ENCODE results near the gene ZDHHC8. TPM values are rescaled to one million over a fixed set of nuclear protein-coding genes. Genes with fewer than 3 reads are reported as not detected.
"Not testable (repeated sequence)": the region's sequence is repeated elsewhere in the genome, so short reads cannot be mapped to it uniquely, and the experiment has no call there.

Gene ZDHHC8
- total RNA-seq, 1 donor from 2014 or later: 8.4 TPM

DNA sequence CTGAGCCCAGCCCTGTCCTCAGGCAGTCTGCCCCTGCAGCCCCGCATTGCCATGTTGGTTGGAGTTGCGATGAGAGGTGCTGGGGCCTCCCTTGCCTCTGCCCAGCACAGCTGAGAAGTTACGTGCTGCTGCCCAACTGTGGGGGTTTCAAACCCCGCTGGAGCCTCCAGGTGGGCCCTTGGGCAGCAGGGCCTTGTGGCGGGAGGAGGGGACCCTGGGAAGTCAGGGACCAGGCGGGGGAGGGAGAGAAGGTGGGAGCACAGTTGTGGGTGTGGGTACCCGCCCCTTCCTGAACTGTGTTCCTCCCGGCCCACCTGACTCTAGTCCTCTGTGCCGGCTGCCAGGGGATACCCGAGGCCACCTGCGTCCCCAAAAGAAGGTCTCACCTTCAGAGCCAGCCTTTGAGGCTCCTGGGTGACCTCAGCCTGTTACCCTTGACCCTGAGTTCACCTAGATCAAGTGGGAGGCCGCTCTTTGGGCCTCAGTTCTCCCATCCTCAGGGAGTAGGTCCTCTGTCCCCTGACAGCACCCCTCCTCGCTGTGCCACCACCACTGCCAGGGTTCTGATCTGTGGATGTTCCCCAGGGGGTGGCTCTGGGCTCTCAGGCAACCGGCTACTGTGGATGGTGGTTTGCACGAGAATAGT is 26.9 kb downstream of the ZDHHC8 start:
- no peak for DNase-seq

DNA sequence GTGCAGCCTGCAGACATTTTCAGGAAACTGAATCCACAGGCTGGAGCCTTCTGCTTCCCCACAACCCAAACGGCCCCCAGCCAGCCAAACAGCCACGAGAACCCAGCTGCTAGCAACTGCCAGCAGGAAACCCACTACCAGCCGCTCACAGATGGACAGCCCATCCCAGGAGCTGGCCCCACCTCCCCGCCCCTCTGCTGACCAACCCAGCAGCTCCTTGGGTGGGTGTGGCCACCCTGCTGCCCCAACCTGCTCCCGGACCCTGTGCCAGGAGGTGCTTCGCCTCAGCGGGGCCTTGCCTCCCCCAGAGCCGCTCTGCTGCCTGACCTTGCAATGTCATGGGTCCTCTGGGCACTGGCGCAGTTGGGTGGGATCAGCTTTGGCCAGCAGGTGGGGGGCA is 27.5 kb downstream of the ZDHHC8 start:
- DNase-seq: no peak

DNA sequence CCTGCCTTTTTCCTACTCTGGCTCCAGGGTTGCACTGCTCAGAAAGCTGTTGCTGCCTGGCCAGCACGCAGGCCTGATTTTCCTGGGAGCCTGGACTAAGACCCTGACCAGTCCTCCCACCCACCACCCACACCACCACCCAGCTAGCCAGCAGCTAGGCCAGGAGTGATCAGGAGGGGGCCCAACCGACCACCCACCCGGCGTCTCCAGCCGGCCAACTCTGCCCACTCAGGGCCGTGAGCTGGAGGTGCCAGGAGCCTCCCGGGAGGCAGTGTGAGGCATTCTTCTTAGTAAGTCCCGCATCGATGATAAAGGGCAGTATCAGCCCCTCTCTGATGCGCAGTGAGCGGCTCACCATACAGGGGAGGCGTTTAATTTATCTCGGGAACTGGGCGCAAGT is 27.9 kb downstream of the ZDHHC8 start:
- DNase-seq: not testable (repeated sequence)

DNA sequence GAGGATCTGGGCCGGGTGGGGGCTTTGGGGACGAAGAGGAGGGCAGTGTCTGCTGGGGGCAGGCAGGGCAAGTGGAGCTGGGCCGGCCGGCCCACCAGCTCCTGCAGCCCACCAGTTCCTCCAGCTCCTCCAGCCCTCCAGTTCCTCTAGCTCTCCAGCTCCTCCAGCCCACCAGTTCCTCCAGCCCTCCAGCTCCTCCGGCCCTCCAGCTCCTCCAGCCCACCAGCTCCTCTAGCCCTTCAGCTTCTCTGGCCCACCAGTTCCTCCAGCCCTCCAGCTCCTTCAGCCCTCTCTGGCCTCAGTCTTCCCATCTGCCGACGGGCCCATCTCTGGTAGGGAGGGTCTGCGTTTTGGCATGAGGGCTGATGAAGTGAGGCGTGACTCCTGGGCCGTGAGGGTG is 28.4 kb downstream of the ZDHHC8 start:
- no peak for DNase-seq

DNA sequence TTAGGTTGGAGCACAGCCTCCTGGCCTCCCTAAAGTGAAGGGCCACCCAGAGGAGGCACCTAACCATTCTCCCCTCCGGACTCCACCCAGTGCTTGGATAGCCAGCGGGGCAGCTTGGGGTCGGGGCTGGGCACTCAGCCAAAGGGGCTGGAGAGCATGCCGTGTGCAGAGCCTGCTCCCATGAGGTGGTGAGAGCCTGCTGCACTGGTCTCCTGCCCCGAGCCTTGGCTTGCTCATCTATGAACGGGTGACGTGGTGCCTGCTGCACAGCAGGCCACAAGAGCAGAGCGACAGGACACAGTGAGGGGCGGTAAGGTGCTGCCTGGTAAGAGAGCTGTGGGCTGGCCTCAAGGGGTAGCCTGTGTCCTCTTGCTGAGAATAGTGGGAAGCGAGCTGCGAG is 33.3 kb downstream of the ZDHHC8 start:
- DNase-seq: no peak

DNA sequence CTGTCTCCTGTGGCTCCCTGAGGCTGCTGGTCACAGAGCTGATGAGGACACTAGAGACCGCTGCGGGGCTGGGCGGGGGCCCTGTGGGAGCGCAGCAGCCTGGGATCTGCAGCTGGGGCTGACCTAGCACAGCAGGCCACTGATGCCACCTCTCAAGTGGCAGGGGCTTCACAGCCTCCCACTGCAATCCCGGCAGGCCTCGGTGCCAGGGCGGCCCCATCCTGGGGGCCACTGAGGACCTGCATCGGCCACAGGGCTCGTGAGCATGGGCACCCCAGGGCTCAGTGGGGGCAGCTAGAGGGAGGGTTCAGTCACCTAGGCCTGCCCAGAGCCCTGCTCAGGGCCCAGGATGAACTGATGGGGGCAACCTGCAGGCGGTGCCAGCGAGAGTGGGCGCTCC is 33.8 kb downstream of the ZDHHC8 start:
- DNase-seq: no peak

DNA sequence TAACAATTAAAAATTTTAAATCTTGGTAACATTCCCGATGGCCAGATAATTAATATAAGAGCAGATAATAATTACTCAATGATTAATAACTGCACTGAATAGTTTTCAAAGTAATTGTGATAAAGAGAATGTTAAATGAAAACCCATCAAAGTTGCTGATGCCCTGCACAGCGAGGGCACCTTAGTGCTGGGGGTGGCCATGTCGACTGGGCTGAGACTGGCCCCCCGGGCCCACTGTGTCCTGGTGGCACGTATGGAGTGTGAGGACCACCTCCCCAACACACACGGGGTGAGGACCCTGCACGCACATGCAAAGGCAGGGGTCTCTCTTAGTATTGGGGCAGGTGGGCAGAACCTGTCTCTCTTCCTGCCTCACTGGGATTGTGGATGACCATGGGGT is 34.3 kb downstream of the ZDHHC8 start:
- DNase-seq: no peak

DNA sequence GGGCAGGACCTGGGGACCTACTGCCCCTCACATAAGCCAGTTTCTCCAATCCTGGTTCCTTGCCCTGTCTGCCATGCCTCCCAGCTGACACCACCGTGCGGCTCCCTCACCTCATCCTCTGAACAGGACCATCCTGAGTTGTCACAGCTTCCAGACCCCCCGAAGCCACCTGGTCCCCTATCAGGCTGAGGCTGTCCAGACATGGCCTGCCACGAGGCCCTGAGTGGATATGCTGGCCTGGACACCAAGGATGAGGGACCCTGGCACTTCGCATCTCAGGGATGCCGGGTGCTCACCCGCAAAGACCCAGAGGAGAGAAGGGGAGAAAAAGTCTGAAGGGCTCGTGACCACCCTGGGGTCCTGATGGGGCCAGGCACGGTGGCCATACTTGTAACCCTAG is 35.1 kb downstream of the ZDHHC8 start:
- DNase-seq: no peak

DNA sequence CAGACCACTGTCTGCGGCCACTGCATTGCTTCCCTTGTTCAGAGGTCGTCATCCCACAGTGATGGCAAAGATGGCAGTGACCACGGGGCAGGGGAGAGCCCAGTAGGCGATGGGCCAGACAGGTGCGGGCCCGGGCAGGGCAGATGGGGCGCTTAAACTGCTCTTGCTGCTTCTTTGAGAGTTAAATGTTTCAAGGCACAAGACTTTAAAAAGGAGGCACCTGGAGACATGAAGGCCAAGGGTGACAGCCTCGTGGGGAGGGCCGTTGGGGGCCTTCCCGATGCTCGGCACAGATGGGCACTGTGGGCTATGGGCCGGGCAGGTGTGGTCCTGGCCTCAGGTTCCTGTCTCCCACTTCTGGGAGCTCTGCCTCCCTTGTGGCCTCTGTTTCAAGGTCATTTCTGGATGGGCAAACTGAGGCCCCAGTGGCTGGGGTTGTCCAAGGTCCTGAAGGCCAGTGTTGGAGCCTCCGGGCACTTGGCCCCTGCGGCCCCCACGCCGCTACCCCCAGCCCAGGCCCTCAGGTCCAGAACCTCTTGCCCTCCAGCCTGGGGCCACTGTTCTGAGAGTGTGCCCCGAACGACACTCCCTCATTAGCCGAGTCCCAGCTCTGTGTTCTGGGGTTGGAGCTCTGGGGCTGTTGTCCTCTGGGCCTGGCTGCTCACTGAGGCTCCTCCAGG is 36.2 kb downstream of the ZDHHC8 start:
- no peak for DNase-seq

DNA sequence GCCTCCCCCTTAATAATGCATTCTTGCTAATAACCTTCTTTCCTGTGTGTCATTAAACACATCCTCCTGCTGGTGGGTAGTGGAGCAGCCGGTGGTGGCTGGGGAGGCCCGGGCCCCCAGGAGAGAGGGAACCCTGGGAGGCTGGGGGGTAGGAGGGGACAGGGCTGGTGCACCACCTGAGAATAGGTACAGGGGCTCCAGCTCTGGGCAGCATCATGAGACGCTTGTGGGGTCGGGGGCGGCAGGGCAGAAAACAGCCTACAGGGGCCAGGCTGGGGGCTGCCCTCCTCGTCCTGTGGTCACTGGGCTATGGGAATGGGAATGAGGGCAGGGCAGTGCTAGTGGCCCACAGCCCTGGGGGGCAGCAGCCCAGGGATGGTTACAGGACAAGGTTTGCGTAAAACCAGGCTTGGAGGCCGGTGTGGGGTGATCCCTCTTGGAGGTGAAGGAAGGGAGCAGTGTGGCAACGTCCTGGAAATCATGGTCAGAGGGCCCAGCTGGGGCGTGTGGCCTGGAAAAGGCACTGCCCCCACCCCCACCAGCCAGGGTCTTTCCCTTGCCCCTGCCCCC is 37.7 kb downstream of the ZDHHC8 start:
- no peak for DNase-seq

DNA sequence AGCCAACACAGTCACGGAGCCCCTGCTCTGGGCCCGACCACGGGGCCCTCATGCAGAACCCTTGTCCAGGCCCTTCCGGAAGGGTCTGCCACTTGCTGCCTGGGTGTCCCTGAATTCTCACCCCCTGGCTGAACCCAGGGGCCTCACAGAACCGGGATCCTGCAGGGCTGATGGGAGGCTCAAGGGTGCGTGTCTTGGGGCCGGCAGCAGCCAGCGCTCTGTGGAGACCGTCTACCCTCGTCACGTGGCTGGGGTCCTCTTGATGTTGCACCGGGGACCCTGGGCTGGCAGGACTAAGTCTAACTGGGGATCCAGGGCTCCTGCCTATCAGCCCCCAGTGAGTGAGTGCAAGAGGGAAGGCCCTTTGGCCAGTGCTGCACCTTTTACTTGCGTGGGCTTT is 38.6 kb downstream of the ZDHHC8 start:
- no peak for DNase-seq

DNA sequence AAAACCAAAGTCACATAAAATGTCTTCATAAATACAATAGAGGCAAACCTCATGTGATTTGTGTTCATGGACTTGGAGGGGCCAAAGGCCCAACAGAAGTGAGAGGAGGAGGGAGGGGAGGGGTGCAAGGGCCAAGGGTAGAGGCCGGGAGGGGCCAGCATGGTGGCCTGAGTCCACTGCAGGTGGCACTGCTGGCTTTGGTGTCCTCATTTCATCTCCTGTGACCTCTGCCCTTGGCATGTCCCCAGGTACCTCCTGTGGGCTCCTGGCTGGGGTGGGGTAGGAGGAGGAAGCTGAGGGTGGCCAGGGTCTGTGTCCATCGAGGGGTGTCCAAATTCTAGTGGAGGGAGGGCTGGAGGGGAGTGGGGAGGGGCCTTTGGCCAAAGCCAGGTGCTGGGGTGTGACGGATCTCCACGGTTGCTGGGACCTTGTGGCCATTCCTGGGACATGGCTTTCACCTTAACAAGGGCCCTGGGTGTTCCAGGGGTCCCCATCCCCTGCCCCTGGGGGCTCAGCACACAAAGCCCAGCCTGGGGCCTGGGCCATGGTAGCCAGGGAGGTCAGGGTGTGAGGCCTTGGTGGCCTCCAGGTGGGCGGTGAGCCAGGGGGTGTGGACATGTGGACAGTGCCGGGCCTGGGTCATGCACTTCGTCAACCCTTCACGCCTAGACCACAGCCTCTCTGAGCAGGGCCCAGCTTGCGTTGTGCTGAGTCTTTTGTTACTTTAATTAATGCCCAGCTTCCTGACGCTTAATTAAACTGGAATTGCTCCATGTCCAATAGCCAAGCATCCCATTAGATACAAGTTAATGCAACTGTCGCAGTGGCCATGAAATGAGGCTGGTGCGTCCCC is 39.9 kb downstream of the ZDHHC8 start:
- no peak for DNase-seq

DNA sequence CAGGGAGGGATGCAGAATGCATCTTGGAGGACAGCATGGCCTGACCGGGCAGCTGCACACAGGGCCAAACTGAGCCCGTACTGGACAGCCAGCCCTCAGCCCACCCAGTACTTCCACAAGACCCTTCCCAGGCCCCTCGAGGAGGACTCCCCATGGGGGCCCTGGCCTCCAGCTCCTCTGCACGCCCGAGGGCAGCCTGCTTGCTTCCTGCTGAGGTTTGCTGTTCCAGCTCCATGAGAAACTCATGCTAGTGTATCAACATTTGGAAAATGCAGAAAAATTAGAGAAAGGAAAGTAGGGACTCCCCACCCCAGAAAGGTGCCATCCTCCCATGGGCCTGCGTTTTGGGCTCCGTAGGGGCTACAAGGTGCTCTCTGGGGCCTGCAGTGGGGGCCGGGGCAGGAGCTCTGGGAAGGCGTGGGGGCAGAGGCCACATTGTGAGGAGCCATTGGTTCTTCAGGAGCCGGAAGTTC is 40.6 kb downstream of the ZDHHC8 start:
- no peak for DNase-seq

DNA sequence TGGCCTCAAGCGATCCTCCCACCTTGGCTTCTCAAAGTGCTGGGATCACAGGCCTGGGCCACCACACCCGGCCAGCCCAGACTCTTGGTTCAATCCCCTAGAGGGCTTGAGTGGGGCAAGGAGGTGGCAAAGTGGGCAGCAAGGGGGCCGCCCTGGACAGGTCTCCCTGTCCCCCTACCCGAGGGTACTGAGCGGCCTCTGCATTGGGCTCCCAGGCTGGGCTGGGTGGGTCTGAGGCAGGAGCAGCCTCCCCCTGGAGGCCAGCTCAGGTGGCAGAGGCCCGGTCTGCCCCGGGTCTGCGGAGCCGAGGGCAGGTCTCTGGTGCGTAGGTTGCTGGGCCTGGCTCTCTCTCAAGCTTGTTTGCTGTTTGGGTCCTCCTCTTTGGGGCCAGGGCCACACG is 41.6 kb downstream of the ZDHHC8 start:
- DNase-seq: no peak

DNA sequence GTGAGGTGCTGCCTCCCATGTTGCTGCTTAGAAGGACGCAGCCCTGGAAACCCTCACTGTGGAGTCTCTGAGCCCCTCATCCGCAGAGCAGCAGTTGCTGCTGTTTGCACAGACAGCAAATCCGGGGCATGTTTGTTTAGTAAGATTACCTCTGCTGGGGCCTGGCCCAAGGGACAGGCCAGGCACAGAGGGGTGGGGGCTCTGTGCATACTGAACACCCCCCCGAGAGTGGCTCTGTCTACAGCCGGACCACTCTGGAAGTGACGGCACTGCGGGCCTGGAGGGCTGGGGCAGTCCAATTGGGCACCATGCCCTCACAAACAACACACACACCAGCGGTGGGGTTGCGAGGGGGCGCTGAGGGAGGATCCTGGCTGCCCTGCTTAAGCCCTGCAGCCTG is 42.2 kb downstream of the ZDHHC8 start:
- DNase-seq: no peak

DNA sequence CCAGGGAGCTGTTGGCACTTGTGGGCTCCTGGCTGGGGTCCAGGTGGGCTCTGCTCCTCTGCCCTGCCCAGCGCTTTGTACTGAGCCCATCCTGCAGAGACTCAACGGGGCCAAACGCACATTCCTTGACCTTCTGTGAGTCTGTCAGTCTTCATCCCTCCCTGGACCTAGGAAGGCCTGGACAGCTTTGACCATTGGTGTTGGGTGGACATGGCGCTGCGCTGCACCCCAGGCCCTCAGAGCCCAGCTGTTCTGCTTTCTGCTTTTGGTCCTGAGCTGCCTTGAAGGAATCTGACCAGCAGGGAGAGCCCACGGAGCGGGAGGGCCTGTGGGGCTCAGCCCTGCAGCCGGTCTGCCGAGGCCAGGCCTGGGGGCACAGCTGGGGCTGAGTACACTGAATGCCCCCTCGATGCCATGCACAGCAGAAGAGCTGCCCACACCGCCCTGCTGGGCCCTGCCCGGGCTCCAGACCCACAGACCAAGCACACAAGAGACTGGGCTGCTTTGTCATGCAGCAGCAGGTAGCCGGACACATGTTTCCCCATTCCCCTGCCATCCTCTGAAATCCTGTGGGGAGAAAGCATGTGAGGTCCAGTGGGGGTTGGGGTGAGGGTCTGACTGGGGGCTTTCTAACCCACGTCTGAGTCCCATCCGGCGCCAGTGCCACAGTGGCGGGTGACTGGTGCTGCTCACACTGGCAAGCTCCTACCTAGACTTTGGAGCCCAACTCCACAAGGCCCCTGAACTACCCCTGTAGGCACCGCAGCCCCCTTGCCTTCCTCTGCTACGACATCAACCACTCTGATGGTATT is 43.4 kb downstream of the ZDHHC8 start:
- DNase-seq: no peak

DNA sequence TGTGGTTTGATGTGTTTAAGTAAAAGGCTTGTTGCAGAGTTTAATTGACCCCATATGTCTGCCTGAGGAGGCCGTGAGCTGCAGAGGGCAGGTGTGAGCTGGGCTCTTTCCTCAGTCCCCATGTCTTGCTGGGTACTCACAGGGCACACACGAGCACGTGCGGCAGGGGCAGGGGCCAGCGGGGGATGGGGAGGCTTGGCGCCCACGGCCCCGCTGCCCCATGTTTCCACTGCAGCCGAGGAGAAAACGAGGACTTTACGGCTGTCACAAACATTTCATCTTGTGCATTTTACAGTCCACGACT is 43.9 kb downstream of the ZDHHC8 start:
- DNase-seq: no peak

DNA sequence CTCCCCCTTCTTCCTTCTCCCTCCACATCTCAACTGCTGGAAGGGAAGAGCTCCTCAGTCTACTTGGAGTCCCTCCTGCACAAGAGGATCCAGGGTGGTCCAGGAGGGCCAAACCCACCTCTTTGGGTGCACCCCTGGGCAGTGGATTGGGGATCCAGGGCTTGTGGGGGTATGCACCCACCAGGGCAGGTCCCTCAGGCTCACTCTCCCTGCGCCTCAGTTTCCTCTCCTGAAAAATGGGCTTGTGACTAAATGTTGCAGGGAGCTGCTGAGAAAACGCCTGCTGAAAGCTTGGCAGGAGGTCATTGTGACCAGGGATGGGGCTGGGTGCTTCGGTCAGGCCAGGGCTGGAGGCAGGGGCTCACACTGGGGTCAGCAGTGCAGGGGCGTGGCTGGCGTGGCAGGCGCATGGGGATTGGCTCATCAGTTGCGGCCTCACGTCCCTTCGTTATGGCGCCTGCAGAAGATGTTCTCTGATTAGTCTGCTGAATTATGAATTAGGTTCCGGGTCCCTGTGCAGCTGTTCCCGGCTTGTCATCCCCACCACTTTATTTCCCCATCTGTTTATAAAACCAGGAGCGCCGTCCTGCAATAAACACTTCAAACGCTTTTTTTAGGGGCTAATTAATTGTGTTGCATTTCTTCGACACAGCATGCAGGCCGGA is 44.9 kb downstream of the ZDHHC8 start:
- DNase-seq: no peak

DNA sequence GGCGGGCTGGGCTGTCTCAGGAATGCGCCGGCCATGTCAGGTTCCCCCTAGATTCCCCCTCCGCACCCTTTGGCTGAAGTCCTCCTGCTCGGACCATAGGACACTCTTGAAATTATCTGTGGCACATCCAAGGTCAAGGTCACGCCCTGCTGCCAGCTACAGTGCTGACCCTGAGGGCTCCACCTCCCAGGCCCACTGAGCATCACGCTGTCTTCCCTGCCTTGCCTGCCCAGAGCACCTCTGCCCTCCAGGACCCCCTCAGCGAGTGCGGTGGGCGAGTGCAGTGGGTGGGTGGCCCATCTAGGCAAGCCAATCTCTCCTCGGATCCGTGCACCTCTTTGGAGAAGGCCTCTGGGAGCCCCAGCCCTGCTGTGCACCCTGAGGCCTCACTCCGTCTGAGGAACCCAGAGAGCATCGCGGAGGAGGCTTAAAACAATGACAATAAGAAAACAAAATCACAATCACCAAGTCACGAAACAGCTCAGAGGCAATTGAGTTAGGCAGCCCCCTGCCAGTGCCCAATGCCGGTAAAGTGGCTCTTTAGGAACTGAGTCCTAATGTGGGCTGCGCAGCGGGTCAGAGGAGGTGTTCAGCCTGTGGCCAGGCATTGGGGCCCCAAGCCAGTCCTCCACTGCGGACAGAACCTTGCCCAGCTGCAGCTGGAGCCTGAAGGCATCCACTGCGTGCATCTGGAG is 45.8 kb downstream of the ZDHHC8 start:
- no peak for DNase-seq

DNA sequence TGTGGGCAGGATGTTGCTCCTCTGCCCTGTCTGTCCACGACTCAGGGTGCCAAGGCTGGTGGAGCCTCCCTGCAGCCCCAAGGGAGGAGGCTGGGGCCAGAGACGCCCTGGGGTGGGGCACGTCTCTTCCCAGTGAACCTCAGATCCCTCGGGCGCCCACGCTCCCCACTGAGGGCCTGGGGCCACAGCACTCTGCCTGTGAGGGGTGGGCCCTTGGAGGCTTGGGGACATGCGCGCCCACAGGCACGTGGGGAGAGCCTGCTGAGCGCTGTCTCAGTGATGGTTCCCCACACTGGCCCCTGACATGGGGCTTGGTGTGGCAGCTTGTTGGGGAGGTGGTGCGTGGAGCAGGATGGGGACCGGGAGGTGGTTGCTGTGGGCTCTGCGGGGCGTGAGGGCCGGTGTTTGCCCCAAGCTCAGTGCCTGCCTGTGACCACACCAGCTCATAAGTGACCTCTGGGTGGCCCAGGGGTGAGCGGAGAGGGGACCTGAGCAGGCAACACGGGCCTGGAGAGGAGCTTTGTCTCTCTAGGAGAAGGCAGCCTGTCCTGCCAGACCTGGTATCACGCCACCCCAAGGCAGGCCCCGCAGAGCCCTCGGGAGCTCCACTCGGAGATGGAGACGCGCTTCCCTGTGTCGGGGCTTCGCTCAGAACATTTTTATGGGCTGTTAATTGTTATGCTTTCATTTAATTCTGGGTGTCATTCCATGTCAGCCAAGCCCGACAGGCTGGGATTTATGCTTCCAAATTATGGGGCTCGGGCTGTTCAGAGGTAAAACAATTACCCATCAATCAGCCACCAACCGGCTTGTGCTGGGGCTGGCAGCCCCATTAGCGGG is 46.7 kb downstream of the ZDHHC8 start:
- DNase-seq: no peak
